C4-2B (cell line): ENCODE measurements around the gene MROH2A.
A peak's percentile ranks its signal among the peaks of the same experiment; 100 is the strongest.

ENCODE experiments used
- H3K27ac ChIP-seq: fragments of 450-650 bp; 2 replicates; pipeline ENCODE4 v1.5.1; 2017
- CTCF ChIP-seq: fragments of 450-650 bp; conservative IDR thresholded peaks from 2 replicates; pipeline ENCODE4 v1.5.1; 2017; ENCODE audit warnings: mild to moderate bottlenecking
- ZFX ChIP-seq: fragments of 450-650 bp; IDR thresholded peaks from 2 replicates; pipeline ENCODE4 v1.6.1; 2017

The MROH2A gene

GRCh38 chr2:233851169-233851568 lies 73.0 kb downstream of the MROH2A start:
- TF ChIP-seq CTCF (no peak), ZFX (no peak)
- no peak overlapping the region for H3K27ac ChIP-seq

GRCh38 chr2:233852056-233852455 lies 73.9 kb downstream of the MROH2A start:
- TF ChIP-seq ZFX (no peak), CTCF (no peak)
- H3K27ac ChIP-seq = 0 out of 2 replicates have a peak overlapping the region, but pooled peaks have one; percentile 9

GRCh38 chr2:233853353-233853752 lies 75.2 kb downstream of the MROH2A start:
- no peak for TF ChIP-seq ZFX
- no peak for TF ChIP-seq CTCF
- peak overlapping the region; percentile 93 for H3K27ac ChIP-seq

GRCh38 chr2:233853883-233854240 lies 75.7 kb downstream of the MROH2A start:
- TF ChIP-seq ZFX = no peak
- TF ChIP-seq CTCF = no peak
- H3K27ac ChIP-seq = peak overlapping the region; percentile 93

- peak within 1 kb of the TSS; percentile 93 for H3K27ac ChIP-seq
- peak; percentile 65; the same call in 1 of the 2 replicates for TF ChIP-seq ZFX
- no peak for TF ChIP-seq CTCF
Measured at GRCh38 chr2:233854241-233854981, 76.3 kb downstream of the MROH2A start, which contains the start of gene HJURP. HJURP (minus strand) TSS chr2:233854535; CDS start chr2:233854500, 35 bp downstream.

- TF ChIP-seq ZFX (no peak), CTCF (no peak)
Measured at GRCh38 chr2:233855345-233855744, 77.2 kb downstream of the MROH2A start.

GRCh38 chr2:233856184-233856583 lies 78.1 kb downstream of the MROH2A start:
- H3K27ac ChIP-seq = peak overlapping the region; percentile 93; the same call in 1 of the 2 replicates
- no peak for TF ChIP-seq CTCF
- TF ChIP-seq ZFX = no peak

More at GRCh38 chr2:233855345-233855744, 77.2 kb downstream of the MROH2A start:
- H3K27ac ChIP-seq = peak overlapping the region; percentile 93
